K562 (cell line): ENCODE data around the gene PAX5. TPM values are rescaled to one million over a fixed set of nuclear protein-coding genes. Genes with fewer than 3 reads are reported as not detected.
A peak's percentile ranks its signal among the peaks of the same experiment; 100 is the strongest.

Experiments used
- CREM ChIP-seq: IDR thresholded peaks from 2 replicates; pipeline ENCODE4 v1.6.1; 2014; ENCODE audit warnings: antibody characterized with exemption, low read depth
- ELF2 ChIP-seq: fragments of 250-450 bp; sonication (Bioruptor Pico); IDR thresholded peaks from 2 replicates; pipeline ENCODE4 v1.5.0; 2021; ENCODE audit warnings: mild to moderate bottlenecking
- ELK1 ChIP-seq: sonication (generic); formaldehyde crosslinking; IDR thresholded peaks from 2 replicates; pipeline ENCODE4 v1.8.1; 2022; ENCODE audit warnings: missing genetic modification reagents
- HMGN3 ChIP-seq: IDR thresholded peaks from 2 replicates; pipeline ENCODE4 v1.6.1; 2011; ENCODE audit warnings: borderline replicate concordance, low read depth, mild to moderate bottlenecking, mixed read lengths, low read length; ENCODE audit not compliant: insufficient read length; ENCODE audit errors: extremely low read depth
- ID3 ChIP-seq, 2 experiments: fragments of 250-450 bp in 1 of 2; fragments of 450-650 bp in 1 of 2; sonication (Bioruptor Pico) in 1 of 2; IDR thresholded peaks; 2 replicates each; pipeline versions ENCODE4 v1.6.1 to v1.8.0; 2016 to 2021; ENCODE audit warnings: mild to moderate bottlenecking in 2 of 2, moderate library complexity in 2 of 2, missing compliant biosample characterization in 1 of 2, missing genetic modification characterization in 1 of 2
- NKRF ChIP-seq: fragments of 450-650 bp; IDR thresholded peaks from 2 replicates; pipeline ENCODE4 v1.6.1; 2016; ENCODE audit warnings: borderline replicate concordance
- NR2F6 ChIP-seq: fragments of 450-650 bp; formaldehyde crosslinking; IDR thresholded peaks from 2 replicates; pipeline ENCODE4 v1.4.0; 2020; ENCODE audit warnings: mild to moderate bottlenecking
- PHB ChIP-seq: fragments of 250-450 bp; sonication (Bioruptor Pico); IDR thresholded peaks from 2 replicates; pipeline ENCODE4 v1.5.0; 2021
- POLR3G ChIP-seq: IDR thresholded peaks from 2 replicates; pipeline ENCODE4 v1.6.1; 2011; ENCODE audit not compliant: insufficient read length, insufficient replicate concordance; ENCODE audit errors: extremely low read depth
- PRPF4 ChIP-seq: fragments of 200-400 bp; formaldehyde crosslinking; IDR thresholded peaks from one replicate; pipeline ENCODE4 v1.6.1; 2017; ENCODE audit warnings: low read length, low read depth, mild to moderate bottlenecking; ENCODE audit not compliant: insufficient read depth, poor library complexity, severe bottlenecking
- PTTG1 ChIP-seq: fragments of 450-650 bp; IDR thresholded peaks from 2 replicates; pipeline ENCODE4 v1.6.1; 2016; ENCODE audit warnings: low read depth, mild to moderate bottlenecking, missing genetic modification characterization, missing compliant biosample characterization
- SIN3A ChIP-seq, 2 experiments: fragments of 150-350 bp in 1 of 2; IDR thresholded peaks; 2 replicates each; pipeline ENCODE4 v1.6.1; 2011 to 2016; ENCODE audit warnings: borderline replicate concordance in 2 of 2, low read depth in 2 of 2, low read length in 2 of 2, mild to moderate bottlenecking in 2 of 2, moderate library complexity in 2 of 2; ENCODE audit not compliant: control insufficient read depth in 1 of 2
- SMARCE1 ChIP-seq: fragments of 450-650 bp; IDR thresholded peaks from 2 replicates; pipeline ENCODE4 v1.7.1; 2016; ENCODE audit warnings: mild to moderate bottlenecking
- TEAD4 ChIP-seq, 2 experiments: sonication (generic) in 1 of 2; formaldehyde crosslinking in 1 of 2; IDR thresholded peaks; 2 replicates each; pipeline versions ENCODE4 v1.6.1 to v1.8.0; 2012 to 2022; ENCODE audit warnings: borderline replicate concordance in 1 of 2, inconsistent platforms in 1 of 2, low read length in 1 of 2, mild to moderate bottlenecking in 1 of 2, missing genetic modification reagents in 1 of 2
- ZBTB34 ChIP-seq: fragments of 250-450 bp; sonication (Bioruptor Pico); IDR thresholded peaks from 2 replicates; pipeline ENCODE4 v1.8.0; 2021; ENCODE audit warnings: mild to moderate bottlenecking, moderate library complexity
- polyA plus RNA-seq, 8 experiments: library from polyadenylated mRNA; depleted of rRNA in 4 of 8; stranded (reverse) in 5 of 8; unstranded in 3 of 8; fragments of >200 nt; fragmentation: Nextera tagmentation in 2 of 8; fragmentation: Illumina TruSeq in 1 of 8; extraction: Ambion mirVana in 2 of 8; extraction: Trizol in 1 of 8; gene quantifications; 2 replicates each; pipeline versions ENCODE4 v1.2.1 to v1.2.3, GENCODE V29; 2011 to 2014; ENCODE audit warnings: inconsistent platforms in 1 of 8, missing spikeins in 1 of 8
- total RNA-seq, 7 experiments: library from RNA; depleted of rRNA in 6 of 7; stranded (reverse); fragments of >200 nt in 6 of 7; fragmentation: Illumina TruSeq in 2 of 7; extraction: Trizol in 2 of 7; gene quantifications; 2 replicates each; pipeline versions ENCODE4 v1.2.1 to v1.2.3, GENCODE V29; 2011 to 2021; ENCODE audit warnings: low replicate concordance in 1 of 7
- TF ChIP-seq, protein P1 (sequence below), 2 experiments: IDR thresholded peaks; 2 replicates each; pipeline ENCODE4 v1.6.1; 2011; ENCODE audit warnings: borderline replicate concordance in 1 of 2, control low read depth in 1 of 2, low read depth in 1 of 2, low read length in 1 of 2, mild to moderate bottlenecking in 1 of 2, mixed read lengths in 1 of 2, moderate library complexity in 1 of 2; ENCODE audit not compliant: insufficient read depth in 1 of 2, insufficient read length in 1 of 2, poor library complexity in 1 of 2, severe bottlenecking in 1 of 2; ENCODE audit errors: extremely low read depth in 1 of 2

PAX5 gene
- total and polyA plus RNA-seq, 9 of the 15 experiments (the other 6 are each of a cell fraction or from before 2014, with no cell fraction given) = 0.03 to 0.09 TPM; not detected in 7

DNA sequence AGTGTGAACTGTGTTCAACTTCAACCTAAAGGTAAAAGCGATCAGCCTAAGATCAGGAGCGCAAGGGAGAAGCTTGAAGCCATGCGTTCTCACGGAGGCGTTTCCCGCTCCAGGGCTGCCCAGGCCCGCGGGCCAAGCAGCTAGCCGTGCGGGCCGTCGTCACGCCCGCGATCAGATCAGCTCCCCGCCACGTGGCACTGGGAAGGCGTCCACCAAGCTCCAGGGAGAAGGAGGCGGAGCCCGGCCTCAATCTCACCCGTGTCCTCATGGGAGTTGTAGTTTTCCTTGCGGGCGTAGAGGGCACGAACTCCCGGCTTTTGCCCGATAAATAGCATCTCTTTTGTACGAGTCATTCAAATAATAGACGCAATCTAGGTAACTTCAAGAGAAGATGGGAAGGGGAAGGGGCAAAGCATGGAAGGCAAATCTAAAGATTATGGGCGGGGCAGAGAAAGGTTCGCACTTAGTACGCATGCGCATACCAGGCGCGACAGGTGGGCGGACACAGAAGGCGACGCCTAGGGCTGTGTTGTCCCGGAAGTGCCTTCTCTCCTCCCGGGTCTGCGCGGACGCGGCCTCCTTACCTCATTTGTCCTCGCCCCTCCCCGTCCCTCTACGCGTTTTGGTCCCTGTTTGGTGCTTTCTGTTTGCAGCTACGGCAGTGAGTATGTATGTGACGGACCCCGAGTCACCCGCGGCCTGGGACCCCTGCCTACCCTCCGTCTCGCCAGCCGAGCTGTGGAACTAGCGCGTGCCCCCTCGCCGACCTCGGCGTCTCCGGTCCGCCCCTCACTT is 45.5 kb upstream of the PAX5 start (continued):
- no peak for TF ChIP-seq ID3 (CRISPR knock-in tag; IDR thresholded peaks at IDR 0.05)
- peak; percentile 64; the same call in 1 of the 2 replicates for TF ChIP-seq ID3 (tag; IDR thresholded peaks at IDR 0.05)
- no peak for TF ChIP-seq PHB (CRISPR knock-in tag)
- TF ChIP-seq SIN3A (IDR thresholded peaks at IDR 0.05; ENCODE audit: borderline replicate concordance in 2 of 2, control insufficient read depth in 1 of 2, low read depth in 2 of 2, low read length in 2 of 2) = peak; percentile 14 to 52; a peak in 1 of 4 replicates
- TF ChIP-seq PRPF4 = no peak
- TF ChIP-seq ZBTB34 (CRISPR knock-in tag) = no peak
- TF ChIP-seq, protein P1, sequence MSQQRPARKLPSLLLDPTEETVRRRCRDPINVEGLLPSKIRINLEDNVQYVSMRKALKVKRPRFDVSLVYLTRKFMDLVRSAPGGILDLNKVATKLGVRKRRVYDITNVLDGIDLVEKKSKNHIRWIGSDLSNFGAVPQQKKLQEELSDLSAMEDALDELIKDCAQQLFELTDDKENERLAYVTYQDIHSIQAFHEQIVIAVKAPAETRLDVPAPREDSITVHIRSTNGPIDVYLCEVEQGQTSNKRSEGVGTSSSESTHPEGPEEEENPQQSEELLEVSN (IDR thresholded peaks at IDR 0.05; ENCODE audit: borderline replicate concordance in 1 of 2, extremely low read depth in 1 of 2, insufficient read depth in 1 of 2, insufficient read length in 1 of 2, low read depth in 1 of 2, low read length in 1 of 2, poor library complexity in 1 of 2, severe bottlenecking in 1 of 2) = peak; percentile 100
- no peak for TF ChIP-seq HMGN3
- no peak for TF ChIP-seq PTTG1 (tag)
- TF ChIP-seq SMARCE1 = no peak
- TF ChIP-seq CREM = peak; percentile 90
- TF ChIP-seq NR2F6 (CRISPR knock-in tag) = no peak
- TF ChIP-seq ELK1 = no peak
- no peak for TF ChIP-seq POLR3G
- peak; percentile 56 for TF ChIP-seq TEAD4 (IDR thresholded peaks at IDR 0.05; ENCODE audit: low read length)
- no peak for TF ChIP-seq TEAD4 (CRISPR knock-in tag; IDR thresholded peaks at IDR 0.05; ENCODE audit: borderline replicate concordance)
- peak; percentile 84 for TF ChIP-seq ELF2 (CRISPR knock-in tag)
- peak; percentile 45; the same call in 1 of the 2 replicates for TF ChIP-seq NKRF
